Astrocyte (in vitro differentiated cells and primary cell): ENCODE results near the gene PSME3. TPM values are rescaled to one million over a fixed set of nuclear protein-coding genes. Genes with fewer than 3 reads are reported as not detected.

Experiments
- DNase-seq: peaks from one replicate; pipeline ENCODE4 v3.0.0-alpha.2; 2010; ENCODE audit warnings: low read depth
- FAIRE-seq: peaks from 2 replicates; lab custom pipeline; 2011; peaks lifted over from hg19 to GRCh38; lab: Jason Lieb, UNC
- H2AFZ ChIP-seq: 2 replicates; pipeline ENCODE4 v1.6.0; 2012; ENCODE audit warnings: low read depth, low read length, inconsistent platforms
- H3K27ac ChIP-seq: 2 replicates; pipeline ENCODE4 v1.5.1; 2011; ENCODE audit warnings: low read depth, low read length, inconsistent platforms
- H3K27me3 ChIP-seq: 2 replicates; pipeline ENCODE4 v1.6.0; 2011; ENCODE audit warnings: low read length, inconsistent platforms; ENCODE audit not compliant: insufficient read depth
- H3K36me3 ChIP-seq: 2 replicates; pipeline ENCODE4 v1.5.1; 2011; ENCODE audit warnings: low read length, inconsistent platforms; ENCODE audit not compliant: insufficient read depth
- H3K4me1 ChIP-seq: 2 replicates; pipeline ENCODE4 v1.5.1; 2011; ENCODE audit warnings: low read length, inconsistent platforms; ENCODE audit not compliant: insufficient read depth
- H3K4me2 ChIP-seq: 2 replicates; pipeline ENCODE4 v1.6.0; 2012; ENCODE audit warnings: low read length, inconsistent platforms
- H3K4me3 ChIP-seq: 2 replicates; pipeline ENCODE4 v1.5.1; 2011; ENCODE audit warnings: low read depth, mild to moderate bottlenecking, low read length, inconsistent platforms; ENCODE audit not compliant: insufficient read depth
- H3K79me2 ChIP-seq: 2 replicates; pipeline ENCODE4 v1.6.0; 2012; ENCODE audit warnings: mild to moderate bottlenecking, low read length, inconsistent platforms; ENCODE audit not compliant: insufficient read depth
- H3K9ac ChIP-seq: 2 replicates; pipeline ENCODE4 v1.6.0; 2012; ENCODE audit warnings: mild to moderate bottlenecking, low read length, inconsistent platforms
- H3K9me3 ChIP-seq: 2 replicates; pipeline ENCODE4 v1.5.1; 2012; ENCODE audit warnings: low read depth, mild to moderate bottlenecking, low read length, inconsistent platforms; ENCODE audit not compliant: insufficient read depth
- H4K20me1 ChIP-seq: 2 replicates; pipeline ENCODE4 v1.6.0; 2012; ENCODE audit warnings: low read length, inconsistent platforms; ENCODE audit not compliant: insufficient read depth
- H3K27ac Mint-ChIP-seq: one replicate; pipeline ENCODE4 v1.8.0; 2021; ENCODE audit warnings: mild to moderate bottlenecking, mixed read lengths; ENCODE audit not compliant: unreplicated experiment
- H3K27me3 Mint-ChIP-seq: one replicate; pipeline ENCODE4 v1.8.0; 2021; ENCODE audit warnings: low read depth, mixed read lengths; ENCODE audit not compliant: unreplicated experiment
- H3K36me3 Mint-ChIP-seq: one replicate; pipeline ENCODE4 v1.8.0; 2021; ENCODE audit warnings: low read depth, mixed read lengths; ENCODE audit not compliant: unreplicated experiment
- H3K4me1 Mint-ChIP-seq: one replicate; pipeline ENCODE4 v1.8.0; 2021; ENCODE audit warnings: low read depth, mixed read lengths; ENCODE audit not compliant: unreplicated experiment
- H3K4me3 Mint-ChIP-seq: one replicate; pipeline ENCODE4 v1.8.0; 2021; ENCODE audit warnings: mild to moderate bottlenecking, moderate library complexity, mixed read lengths; ENCODE audit not compliant: unreplicated experiment
- H3K9me3 Mint-ChIP-seq: one replicate; pipeline ENCODE4 v1.8.0; 2021; ENCODE audit warnings: mild to moderate bottlenecking, mixed read lengths; ENCODE audit not compliant: unreplicated experiment
- EZH2 ChIP-seq: IDR thresholded peaks from 2 replicates; pipeline ENCODE4 v1.6.1; 2012; ENCODE audit warnings: mild to moderate bottlenecking, low read length, inconsistent platforms; ENCODE audit not compliant: insufficient read depth
- total RNA-seq: library from RNA; stranded (reverse); gene quantifications from 2 replicates; pipeline ENCODE4 v1.2.1, GENCODE V29; 2021
- TF ChIP-seq, protein P1 (sequence below): IDR thresholded peaks from 2 replicates; pipeline ENCODE4 v1.5.1; 2011; ENCODE audit warnings: low read depth, mild to moderate bottlenecking, inconsistent platforms, low read length, moderate library complexity; ENCODE audit not compliant: insufficient read depth

PSME3 gene
- total RNA-seq, 1 donor from 2014 or later: 152 TPM

DNA sequence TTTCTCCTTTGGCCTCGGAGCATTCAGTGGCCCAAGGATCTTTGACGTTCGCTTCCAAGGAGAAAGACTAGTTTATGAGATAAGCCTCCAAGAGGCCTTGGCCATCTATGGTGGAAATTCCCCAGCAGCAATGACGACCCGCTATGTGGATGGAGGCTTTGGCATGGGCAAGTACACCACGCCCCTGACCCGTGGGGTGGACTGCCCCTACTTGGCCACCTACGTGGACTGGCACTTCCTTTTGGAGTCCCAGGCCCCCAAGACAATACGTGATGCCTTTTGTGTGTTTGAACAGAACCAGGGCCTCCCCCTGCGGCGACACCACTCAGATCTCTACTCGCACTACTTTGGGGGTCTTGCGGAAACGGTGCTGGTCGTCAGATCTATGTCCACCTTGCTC, 19.2 kb downstream of the PSME3 start:
- peaks cover 16% of the 10 kb centered on the region for H3K36me3 Mint-ChIP-seq
- H3K36me3 ChIP-seq: no peaks in the 10 kb centered on the region
- DNase-seq (no peak), FAIRE-seq (no peak)
- H3K4me1 Mint-ChIP-seq: peaks cover 2% of the 10 kb centered on the region
- no peak overlapping the region for H3K27ac Mint-ChIP-seq
- peaks cover 5% of the 10 kb centered on the region for H3K27me3 ChIP-seq
- no peaks in the 10 kb centered on the region for H4K20me1 ChIP-seq
- H3K27me3 Mint-ChIP-seq: peaks cover 22% of the 10 kb centered on the region
- H3K9me3 Mint-ChIP-seq: no peaks in the 10 kb centered on the region
- H3K4me3 ChIP-seq: no peak overlapping the region
- H3K27ac ChIP-seq: no peak overlapping the region
- no peak overlapping the region for H2AFZ ChIP-seq
- no peaks in the 10 kb centered on the region for H3K9me3 ChIP-seq
- H3K4me2 ChIP-seq: no peak overlapping the region
- no peak overlapping the region for H3K4me3 Mint-ChIP-seq
- no peak for TF ChIP-seq EZH2
- TF ChIP-seq, protein P1, sequence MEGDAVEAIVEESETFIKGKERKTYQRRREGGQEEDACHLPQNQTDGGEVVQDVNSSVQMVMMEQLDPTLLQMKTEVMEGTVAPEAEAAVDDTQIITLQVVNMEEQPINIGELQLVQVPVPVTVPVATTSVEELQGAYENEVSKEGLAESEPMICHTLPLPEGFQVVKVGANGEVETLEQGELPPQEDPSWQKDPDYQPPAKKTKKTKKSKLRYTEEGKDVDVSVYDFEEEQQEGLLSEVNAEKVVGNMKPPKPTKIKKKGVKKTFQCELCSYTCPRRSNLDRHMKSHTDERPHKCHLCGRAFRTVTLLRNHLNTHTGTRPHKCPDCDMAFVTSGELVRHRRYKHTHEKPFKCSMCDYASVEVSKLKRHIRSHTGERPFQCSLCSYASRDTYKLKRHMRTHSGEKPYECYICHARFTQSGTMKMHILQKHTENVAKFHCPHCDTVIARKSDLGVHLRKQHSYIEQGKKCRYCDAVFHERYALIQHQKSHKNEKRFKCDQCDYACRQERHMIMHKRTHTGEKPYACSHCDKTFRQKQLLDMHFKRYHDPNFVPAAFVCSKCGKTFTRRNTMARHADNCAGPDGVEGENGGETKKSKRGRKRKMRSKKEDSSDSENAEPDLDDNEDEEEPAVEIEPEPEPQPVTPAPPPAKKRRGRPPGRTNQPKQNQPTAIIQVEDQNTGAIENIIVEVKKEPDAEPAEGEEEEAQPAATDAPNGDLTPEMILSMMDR: no peak
- H3K4me1 ChIP-seq: no peaks in the 10 kb centered on the region
- no peaks in the 10 kb centered on the region for H3K79me2 ChIP-seq
- no peak overlapping the region for H3K9ac ChIP-seq

DNA sequence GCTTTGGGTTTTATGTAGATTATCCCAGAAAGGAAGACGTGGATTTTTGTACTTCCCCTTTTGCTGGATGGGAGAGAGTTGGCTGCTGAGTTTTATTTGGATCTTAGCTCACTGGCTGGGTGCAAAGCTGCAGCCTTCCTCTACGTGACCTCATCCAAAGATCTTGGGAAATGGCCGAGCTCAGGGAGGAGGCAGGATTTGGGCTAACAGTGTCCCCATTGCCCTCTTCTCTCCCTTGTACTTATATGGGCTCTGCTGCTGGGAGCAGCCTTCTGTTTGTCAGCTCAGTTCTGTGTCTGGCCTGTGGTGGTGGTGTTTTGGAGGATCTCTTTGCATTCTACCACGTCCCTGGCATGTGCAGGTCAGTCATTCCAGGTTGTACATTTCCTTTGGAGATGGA, 19.8 kb downstream of the PSME3 start:
- Histone ChIP-seq H3K79me2 (no peaks in the 10 kb centered on the region), H3K36me3 (no peaks in the 10 kb centered on the region), H4K20me1 (no peaks in the 10 kb centered on the region), H2AFZ (no peak overlapping the region), H3K4me1 (no peaks in the 10 kb centered on the region), H3K4me2 (no peak overlapping the region), H3K9ac (no peak overlapping the region), H3K27ac (no peak overlapping the region), H3K27me3 (peaks cover 5% of the 10 kb centered on the region), H3K9me3 (no peaks in the 10 kb centered on the region), H3K4me3 (no peak overlapping the region)
- Mint-ChIP-seq H3K4me3 (no peak overlapping the region), H3K27me3 (peaks cover 24% of the 10 kb centered on the region), H3K27ac (no peak overlapping the region), H3K9me3 (no peaks in the 10 kb centered on the region), H3K4me1 (peaks cover 2% of the 10 kb centered on the region), H3K36me3 (peaks cover 16% of the 10 kb centered on the region)
- FAIRE-seq (no peak), DNase-seq (no peak)
- TF ChIP-seq, protein P1: no peak
- TF ChIP-seq EZH2: no peak

DNA sequence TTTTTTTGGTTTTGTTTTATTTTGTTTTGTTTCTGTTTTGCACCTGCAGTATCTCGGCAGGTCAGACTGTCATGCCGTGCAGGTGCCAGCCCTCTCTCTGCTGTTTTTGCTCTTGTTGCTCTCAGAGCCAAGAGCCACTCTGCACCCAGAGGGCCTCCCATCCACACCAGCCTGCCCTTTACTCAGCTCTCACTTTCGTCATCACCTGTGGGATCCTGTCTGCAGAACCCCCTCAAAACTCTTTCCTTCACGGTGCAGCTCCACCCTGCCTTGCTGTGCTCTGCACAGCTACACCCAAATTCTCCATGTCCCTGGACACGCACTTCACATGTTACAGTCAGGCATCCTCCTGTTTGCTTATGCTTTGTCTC, 20.4 kb downstream of the PSME3 start:
- Histone ChIP-seq H3K4me1 (no peaks in the 10 kb centered on the region), H3K9ac (no peak overlapping the region), H3K4me3 (no peak overlapping the region), H4K20me1 (no peaks in the 10 kb centered on the region), H2AFZ (no peak overlapping the region), H3K4me2 (no peak overlapping the region), H3K9me3 (no peaks in the 10 kb centered on the region), H3K79me2 (no peaks in the 10 kb centered on the region), H3K27ac (no peak overlapping the region), H3K27me3 (peaks cover 5% of the 10 kb centered on the region), H3K36me3 (no peaks in the 10 kb centered on the region)
- no peak overlapping the region for H3K4me3 Mint-ChIP-seq
- peaks cover 24% of the 10 kb centered on the region for H3K27me3 Mint-ChIP-seq
- H3K36me3 Mint-ChIP-seq: peaks cover 16% of the 10 kb centered on the region
- no peak for TF ChIP-seq EZH2
- TF ChIP-seq, protein P1: no peak
- no peak overlapping the region for H3K27ac Mint-ChIP-seq
- H3K4me1 Mint-ChIP-seq: peaks cover 2% of the 10 kb centered on the region
- no peaks in the 10 kb centered on the region for H3K9me3 Mint-ChIP-seq
- no peak for FAIRE-seq
- no peak for DNase-seq
